Stimulated activated CD8-positive, alpha-beta memory T cell treated with anti-CD3 and anti-CD28 coated beads, Interleukin-4, amount 100 ng/mL, for 48 hours (primary cell): ENCODE data around the gene PDE5A.
"Not testable (repeated sequence)": the region's sequence is repeated elsewhere in the genome, so short reads cannot be mapped to it uniquely, and the experiment has no call there.

Source experiments
- DNase-seq: peaks from one replicate; pipeline ENCODE4 v3.0.0-alpha.2; 2020

Gene PDE5A

GRCh38 chr4:119643306-119644042 lies 14.9 kb upstream of the PDE5A start:
- DNase-seq, result no peak

- no peak for DNase-seq
These were observed 13.2 kb upstream of the PDE5A start for GRCh38 chr4:119641765-119642164.

GRCh38 chr4:119638359-119638758 lies 9.8 kb upstream of the PDE5A start:
- no peak for DNase-seq

GRCh38 chr4:119636851-119637250 lies 8.2 kb upstream of the PDE5A start:
- not testable (repeated sequence) for DNase-seq

GRCh38 chr4:119632216-119632615 lies 3.6 kb upstream of the PDE5A start:
- no peak for DNase-seq

- DNase-seq, result no peak
These were observed 503 bp upstream of the PDE5A start for GRCh38 chr4:119629142-119629471.

- DNase-seq, result peak; percentile 70
These were observed 1.0 kb downstream of the PDE5A start for GRCh38 chr4:119627267-119628255.

GRCh38 chr4:119626943-119627266 lies 1.7 kb downstream of the PDE5A start:
- DNase-seq, result no peak

GRCh38 chr4:119626420-119626819 lies 2.2 kb downstream of the PDE5A start:
- no peak for DNase-seq

- no peak for DNase-seq
These were observed 2.8 kb downstream of the PDE5A start for GRCh38 chr4:119625761-119626160.

GRCh38 chr4:119624356-119624755 lies 4.2 kb downstream of the PDE5A start:
- DNase-seq, result no peak

- no peak for DNase-seq
These were observed 5.6 kb downstream of the PDE5A start for GRCh38 chr4:119623025-119623424.

GRCh38 chr4:119615068-119615719 lies 13.4 kb downstream of the PDE5A start:
- no peak for DNase-seq

GRCh38 chr4:119604266-119604665 lies 24.3 kb downstream of the PDE5A start:
- no peak for DNase-seq

GRCh38 chr4:119602366-119602765 lies 26.2 kb downstream of the PDE5A start:
- DNase-seq, result no peak

GRCh38 chr4:119598521-119598920 lies 30.1 kb downstream of the PDE5A start:
- no peak for DNase-seq

GRCh38 chr4:119597377-119597776 lies 31.2 kb downstream of the PDE5A start:
- DNase-seq, result no peak

GRCh38 chr4:119593698-119594097 lies 34.9 kb downstream of the PDE5A start:
- no peak for DNase-seq

- no peak for DNase-seq
These were observed 35.8 kb downstream of the PDE5A start for GRCh38 chr4:119592830-119593229.

GRCh38 chr4:119589165-119589564 lies 39.4 kb downstream of the PDE5A start:
- DNase-seq, result no peak

GRCh38 chr4:119587796-119588195 lies 40.8 kb downstream of the PDE5A start:
- no peak for DNase-seq

GRCh38 chr4:119585771-119586170 lies 42.8 kb downstream of the PDE5A start:
- no peak for DNase-seq

- no peak for DNase-seq
These were observed 47.3 kb downstream of the PDE5A start for GRCh38 chr4:119581190-119581873.
